Left forelimb (tissue), 1 donor: ENCODE measurements around the gene NDUFAF3.

Experiments used
- DNase-seq: peaks from one replicate; pipeline ENCODE4 v3.0.0-alpha.2; 2018; ENCODE audit warnings: low spot score

Gene NDUFAF3

GRCh38 chr3:49017971-49018706 is 3.8 kb upstream of the NDUFAF3 start, which contains the start of gene DALRD3:
DALRD3 (minus strand) TSS chr3:49018580; CDS start chr3:49018564, 16 bp downstream.
- peak; percentile 83 for DNase-seq

DNA sequence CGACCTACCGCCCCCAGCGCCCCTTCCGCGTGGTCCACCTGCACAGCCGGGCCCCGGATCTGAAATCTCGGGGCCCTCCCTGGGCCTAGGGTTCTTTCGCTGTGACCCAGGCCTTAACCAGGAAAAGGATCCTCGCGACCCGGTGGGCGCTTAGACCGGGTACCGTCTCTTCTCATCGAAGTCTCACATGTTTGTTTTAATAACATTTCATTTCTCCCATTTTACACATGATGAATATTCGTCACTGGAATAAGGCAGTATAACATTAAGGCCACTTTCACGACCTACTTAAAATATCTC is 3.3 kb upstream of the NDUFAF3 start:
- no peak for DNase-seq

DNA sequence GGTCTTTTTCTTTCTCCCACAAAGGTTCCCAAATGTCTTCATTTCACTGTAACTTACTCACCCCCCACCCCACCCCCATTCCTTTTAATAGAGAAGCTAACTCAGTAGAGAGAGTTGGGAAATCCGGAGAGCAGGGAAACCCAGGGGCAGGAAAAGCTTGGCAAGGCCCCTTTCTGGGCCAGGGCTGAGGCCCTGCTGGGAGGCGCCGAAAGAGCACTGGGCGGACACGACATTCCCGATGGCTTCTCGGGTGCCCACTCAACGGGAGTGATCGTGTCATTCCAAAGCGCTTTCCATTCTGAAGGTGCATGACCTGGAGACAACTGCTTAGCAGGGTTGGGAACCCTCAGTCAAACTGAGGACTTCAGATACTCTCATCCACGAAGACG is 2.0 kb upstream of the NDUFAF3 start:
- no peak for DNase-seq

DNA sequence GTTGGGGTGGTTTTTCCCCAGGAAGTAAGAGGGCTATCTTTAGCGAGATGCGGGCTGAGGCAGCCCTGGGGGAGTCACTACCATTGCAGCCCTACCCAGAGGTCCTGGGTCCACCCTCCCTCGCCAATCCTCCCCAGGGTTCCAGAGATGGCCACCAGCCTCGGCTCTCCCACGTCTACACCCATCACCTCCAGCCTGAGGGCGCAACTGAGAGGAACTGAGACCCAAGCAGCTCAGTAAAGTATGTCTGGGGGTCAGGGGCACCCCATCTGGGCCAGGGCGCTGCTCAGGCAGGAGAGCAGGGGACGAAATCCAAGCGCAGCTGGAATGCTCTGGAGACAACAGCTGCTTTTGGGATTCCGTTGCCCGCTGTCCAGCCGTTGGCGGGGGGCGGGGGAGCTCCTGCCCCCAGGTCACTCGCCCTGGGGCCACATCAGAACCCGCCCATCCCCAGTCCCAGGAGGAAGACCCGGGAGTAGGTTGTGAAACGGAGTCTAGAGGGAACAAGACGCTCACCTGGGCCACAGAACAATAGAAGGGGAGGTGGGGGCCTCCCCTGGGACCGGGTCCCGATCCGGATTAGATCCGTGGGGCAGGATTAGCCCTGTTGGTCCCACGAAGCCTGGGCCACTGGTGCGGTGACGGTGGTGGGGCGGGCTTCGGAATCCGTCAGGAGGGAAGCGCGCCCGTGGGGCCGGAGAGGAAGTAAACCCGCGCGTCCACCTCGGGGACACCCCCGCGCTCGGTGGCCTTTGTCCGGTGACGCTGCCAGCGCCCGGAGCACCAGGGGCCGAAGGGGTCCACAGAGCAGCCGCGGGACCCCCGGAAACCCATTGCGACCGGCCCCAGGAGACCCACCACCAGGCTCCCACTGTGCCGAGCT is 1.4 kb upstream of the NDUFAF3 start:
- DNase-seq, result no peak

DNA sequence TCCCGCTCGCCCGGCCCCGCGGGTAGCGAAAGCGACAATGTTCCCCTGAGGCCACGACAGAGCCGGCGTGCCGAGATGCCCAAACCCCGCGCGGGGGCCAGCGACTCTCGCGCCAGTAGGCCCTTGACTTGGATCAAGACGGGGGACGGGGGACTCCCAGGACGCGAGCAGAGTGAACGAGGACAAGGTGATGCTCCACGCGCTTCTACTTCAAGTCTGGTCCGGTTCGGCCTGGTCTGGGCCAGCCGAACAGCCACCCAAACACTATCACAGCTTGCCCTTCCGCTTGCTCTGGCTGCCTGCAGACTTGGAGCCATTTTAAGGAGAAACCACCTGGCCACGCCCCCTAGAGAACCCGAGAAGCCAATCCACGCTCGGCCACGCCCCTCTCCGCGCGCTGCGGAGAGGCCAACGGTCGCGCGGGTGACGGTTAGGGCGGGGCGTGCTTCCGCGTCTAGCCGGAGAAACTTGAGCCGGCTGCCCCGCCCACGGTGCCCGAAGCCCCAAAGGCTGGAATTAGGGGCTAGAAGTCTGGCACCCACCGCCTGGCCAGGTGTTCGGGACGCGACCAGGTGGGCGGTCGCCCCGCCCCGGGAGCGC is 608 bp upstream of the NDUFAF3 start:
- peak; percentile 99 for DNase-seq

DNA sequence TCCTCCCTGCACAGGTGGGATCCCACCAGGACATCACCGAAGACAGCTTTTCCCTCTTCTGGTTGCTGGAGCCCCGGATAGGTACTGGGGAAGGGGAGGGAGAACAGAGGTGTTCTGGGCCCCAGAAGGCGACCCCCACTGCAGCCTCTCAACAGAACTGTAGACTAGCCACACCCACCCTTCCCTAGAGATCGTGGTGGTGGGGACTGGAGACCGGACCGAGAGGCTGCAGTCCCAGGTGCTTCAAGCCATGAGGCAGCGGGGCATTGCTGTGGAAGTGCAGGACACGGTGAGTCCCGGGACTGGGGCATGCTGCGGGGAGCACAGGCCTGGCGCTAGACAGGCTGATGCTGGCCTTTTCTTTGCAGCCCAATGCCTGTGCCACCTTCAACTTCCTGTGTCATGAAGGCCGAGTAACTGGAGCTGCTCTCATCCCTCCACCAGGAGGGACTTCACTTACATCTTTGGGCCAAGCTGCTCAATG is 809 bp downstream of the NDUFAF3 start:
- DNase-seq, result no peak

GRCh38 chr3:49023775-49024174 is 1.9 kb downstream of the NDUFAF3 start:
- no peak for DNase-seq

GRCh38 chr3:49024449-49024848 is 2.5 kb downstream of the NDUFAF3 start:
- no peak for DNase-seq

DNA sequence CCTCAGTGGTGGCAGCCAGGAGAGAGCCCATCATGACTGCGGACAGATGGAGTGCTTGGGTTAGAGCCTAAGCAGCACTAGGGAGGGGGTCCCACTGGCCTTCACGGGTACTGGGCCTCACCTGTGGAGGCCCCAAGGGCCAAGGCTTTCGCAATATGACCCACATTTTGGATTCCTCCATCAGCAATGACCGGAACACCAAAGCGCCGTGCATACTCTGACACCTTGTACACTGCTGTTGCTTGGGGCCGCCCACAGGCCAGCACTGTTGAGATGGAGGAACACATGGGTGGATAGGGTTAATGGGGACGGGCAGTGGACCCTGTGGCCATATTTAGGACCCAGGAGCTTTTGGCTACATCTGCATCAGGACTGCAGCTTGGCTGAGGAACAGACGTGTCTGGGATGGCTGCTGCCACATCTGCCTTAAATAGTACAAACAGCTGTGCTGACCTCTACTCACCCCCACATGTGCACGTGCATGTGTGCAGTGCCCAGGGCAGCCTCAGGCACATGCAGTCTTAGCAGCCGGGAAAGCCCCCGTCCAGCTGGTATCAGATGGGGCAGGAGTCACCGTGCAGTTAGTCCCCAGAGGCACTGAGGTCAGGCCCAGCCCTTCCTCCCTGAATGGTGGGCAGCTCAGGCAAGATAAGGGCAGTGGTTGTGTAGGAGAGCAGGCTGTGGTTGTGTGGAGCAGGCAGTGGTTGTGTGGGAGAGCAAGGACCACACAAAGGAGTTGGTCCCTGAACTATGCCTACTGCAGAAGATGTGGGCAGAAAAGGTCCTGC is 3.3 kb downstream of the NDUFAF3 start:
- DNase-seq, result no peak

- DNase-seq, result no peak
These were observed 4.0 kb downstream of the NDUFAF3 start for GRCh38 chr3:49025793-49026520.

- DNase-seq, result no peak
These were observed 4.6 kb downstream of the NDUFAF3 start for GRCh38 chr3:49026536-49026935.

DNA sequence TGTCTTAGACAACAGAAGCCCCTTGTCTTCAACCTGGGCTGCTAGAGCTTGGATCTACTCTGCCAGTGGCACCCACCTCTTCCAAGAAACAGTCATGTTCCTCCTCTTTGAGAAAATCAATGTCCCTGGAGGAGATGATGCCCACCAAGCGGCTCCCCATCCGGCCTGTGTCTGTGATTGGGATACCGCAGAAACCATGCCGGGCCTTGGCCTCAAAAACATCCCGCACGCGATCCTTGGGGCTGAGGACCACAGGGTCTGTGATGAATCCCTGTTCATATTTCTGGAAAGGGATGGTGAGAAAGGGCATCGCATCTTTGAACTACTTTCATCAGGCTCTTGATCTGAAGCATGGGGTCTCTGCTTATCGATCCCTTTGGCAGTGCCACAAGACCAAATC is 5.7 kb downstream of the NDUFAF3 start:
- DNase-seq, result no peak

GRCh38 chr3:49028298-49028672 is 6.4 kb downstream of the NDUFAF3 start:
- DNase-seq, result no peak

GRCh38 chr3:49028673-49029562 is 7.0 kb downstream of the NDUFAF3 start, which contains the start of gene IMPDH2:
IMPDH2 (minus strand) TSS chr3:49029398; CDS start chr3:49029350, 48 bp downstream.
- peak; percentile 96 for DNase-seq

DNA sequence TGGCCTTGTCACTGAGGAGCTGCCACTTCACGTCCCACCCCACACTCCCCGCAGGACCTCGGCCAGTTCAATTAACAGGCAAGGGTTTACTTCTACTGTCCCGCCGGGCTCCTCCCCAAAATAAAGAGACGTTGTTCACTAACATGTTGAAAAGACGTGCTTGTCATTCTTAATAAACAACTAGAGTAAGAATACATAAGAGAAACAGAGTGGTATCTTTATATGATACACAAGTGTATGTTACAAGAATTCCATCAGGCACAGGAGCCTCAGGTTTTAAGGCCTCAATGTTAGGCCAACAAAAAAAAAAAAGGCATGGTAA is 7.6 kb downstream of the NDUFAF3 start:
- DNase-seq, result no peak

- DNase-seq, result no peak
These were observed 8.4 kb downstream of the NDUFAF3 start for GRCh38 chr3:49030321-49030720.

DNA sequence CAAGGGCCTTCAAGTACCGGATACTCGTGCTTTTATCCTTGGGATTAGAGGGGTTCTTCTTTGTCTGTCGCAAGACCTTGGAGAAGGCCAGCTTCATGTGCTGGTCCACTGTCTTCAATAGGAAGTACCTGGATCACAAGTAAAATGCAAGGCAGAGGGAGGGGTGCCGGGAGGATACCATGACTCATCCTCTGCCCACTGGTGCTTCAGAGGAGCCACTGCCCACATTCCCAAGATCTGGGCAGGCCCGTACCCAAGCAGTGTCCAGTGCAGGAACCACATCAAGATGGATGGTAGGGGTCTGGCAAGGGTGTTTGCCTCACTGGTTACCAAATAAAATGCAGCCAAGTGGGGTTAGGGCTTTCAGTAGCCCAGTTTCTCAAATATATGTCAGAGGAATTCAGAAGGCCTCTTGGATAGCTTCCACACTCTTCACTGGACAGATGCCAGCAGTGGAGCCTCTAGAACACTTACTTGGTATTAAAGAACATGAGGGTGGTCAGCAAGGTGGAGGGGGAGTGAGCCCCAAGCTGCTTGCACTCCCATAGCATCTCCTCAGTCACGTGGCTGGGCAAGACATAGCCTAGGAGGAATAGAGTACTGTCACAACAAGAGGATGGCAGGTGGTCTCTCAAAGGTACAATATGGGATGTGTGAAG is 10.9 kb downstream of the NDUFAF3 start:
- no peak for DNase-seq

DNA sequence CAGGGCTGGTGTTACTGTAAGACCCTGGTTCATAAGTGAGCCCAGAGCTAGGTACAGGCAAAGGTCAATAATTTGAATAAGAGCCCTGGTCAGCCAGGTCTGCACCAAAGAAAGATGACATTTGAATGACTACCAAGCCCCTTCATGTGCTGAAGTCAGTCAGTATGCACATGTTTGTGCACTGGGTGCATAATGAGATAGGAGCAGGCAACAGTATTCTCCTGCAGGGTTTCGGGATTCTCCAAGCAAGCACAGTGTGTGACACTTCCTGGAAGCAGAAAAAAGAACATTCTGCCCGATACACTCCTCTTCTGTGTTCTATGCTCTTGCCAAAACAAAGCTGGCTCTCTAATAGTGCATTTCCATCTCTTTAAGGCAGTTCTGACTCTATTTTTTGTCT is 12.7 kb downstream of the NDUFAF3 start:
- no peak for DNase-seq

DNA sequence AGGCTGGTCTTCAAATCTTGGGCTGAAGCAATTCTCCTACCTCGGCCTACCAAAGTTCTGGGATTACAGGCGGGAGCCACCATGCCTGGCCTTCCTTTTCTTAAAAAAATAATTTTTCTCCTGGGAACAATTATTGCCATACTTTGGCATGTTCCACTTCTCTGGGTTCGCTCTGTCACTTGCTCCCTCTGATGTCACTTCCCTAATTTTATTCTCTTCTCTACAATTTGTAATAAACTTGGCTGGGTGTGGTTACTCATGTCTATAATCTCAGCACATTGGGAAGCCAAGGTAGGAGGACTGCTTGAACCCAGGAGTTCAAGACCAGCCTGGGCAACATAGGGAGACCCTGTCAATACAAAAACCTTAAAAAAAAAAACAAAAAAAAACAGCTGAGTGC is 13.4 kb downstream of the NDUFAF3 start:
- DNase-seq, result no peak

- DNase-seq, result no peak
These were observed 31.6 kb downstream of the NDUFAF3 start for GRCh38 chr3:49053543-49053942.
